GM19395 (cell line): ENCODE results near the gene GMEB2.

Experiments
- ATAC-seq: cut with Tn5 transposase; IDR thresholded peaks from one replicate; pipeline ENCODE4 v1.9.1; 2021; ENCODE audit warnings: mild to moderate bottlenecking, moderate library complexity; ENCODE audit not compliant: unreplicated experiment

The GMEB2 gene

DNA sequence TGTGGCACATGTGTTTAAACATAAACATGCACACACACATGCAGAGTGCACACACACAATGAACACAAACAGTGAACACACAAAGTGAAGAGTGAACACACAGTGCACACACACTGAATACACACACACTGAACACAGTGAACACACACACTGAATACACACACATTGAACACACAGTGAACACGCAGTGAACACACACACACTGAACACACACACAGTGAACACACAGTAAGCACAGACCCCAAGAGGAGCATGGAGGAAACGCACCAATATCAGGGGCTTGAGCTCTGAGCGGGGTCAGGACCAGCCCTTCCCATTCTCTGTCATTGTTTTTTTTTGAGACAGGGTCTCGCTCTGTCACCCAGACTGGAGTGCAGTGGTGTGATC is 35.8 kb downstream of the GMEB2 start:
- ATAC-seq = no peak

DNA sequence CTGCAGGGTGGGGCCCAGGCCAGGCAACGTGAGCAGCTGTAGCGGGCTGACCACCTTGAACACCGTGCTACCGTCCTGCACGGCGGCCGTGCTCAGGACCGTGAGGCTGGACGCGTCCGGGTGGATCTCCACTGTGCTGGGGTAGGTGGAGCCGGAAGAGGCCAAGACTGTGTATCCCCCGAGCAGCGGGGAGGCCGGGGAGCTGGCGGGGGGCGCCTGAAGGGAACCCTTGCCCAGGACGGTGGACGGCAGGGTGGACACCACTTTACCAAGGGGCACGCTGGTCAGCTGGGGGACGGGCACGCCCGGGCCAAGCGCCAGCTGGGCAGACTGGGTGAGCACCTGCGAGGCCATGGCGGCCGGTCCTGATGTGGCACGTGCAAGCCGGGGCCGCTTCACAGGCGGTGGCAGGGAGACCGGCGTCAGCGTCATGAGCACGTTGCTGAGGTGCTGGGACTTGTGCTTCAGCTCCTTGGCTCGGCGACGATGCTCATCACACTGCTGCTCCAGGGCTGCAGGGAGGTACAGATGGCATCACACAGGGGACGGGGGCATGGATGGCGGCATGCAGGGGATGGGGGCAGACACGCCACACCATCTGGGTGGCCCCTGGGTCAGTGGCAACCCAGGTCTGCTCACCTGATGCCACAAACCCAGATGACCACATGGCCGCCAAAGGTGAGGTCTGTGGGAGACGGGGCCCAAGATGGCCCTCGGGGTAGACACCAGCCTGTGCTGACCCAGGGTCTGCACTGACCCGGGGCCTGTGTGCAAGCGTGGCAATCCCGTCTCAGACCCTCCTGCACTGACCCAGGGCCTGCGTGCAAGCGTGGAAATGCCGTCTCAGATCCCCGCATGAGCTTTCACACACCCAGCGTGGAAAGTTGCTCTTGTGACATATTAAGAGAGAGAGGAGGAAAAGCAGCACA is 36.4 kb downstream of the GMEB2 start:
- ATAC-seq = no peak

DNA sequence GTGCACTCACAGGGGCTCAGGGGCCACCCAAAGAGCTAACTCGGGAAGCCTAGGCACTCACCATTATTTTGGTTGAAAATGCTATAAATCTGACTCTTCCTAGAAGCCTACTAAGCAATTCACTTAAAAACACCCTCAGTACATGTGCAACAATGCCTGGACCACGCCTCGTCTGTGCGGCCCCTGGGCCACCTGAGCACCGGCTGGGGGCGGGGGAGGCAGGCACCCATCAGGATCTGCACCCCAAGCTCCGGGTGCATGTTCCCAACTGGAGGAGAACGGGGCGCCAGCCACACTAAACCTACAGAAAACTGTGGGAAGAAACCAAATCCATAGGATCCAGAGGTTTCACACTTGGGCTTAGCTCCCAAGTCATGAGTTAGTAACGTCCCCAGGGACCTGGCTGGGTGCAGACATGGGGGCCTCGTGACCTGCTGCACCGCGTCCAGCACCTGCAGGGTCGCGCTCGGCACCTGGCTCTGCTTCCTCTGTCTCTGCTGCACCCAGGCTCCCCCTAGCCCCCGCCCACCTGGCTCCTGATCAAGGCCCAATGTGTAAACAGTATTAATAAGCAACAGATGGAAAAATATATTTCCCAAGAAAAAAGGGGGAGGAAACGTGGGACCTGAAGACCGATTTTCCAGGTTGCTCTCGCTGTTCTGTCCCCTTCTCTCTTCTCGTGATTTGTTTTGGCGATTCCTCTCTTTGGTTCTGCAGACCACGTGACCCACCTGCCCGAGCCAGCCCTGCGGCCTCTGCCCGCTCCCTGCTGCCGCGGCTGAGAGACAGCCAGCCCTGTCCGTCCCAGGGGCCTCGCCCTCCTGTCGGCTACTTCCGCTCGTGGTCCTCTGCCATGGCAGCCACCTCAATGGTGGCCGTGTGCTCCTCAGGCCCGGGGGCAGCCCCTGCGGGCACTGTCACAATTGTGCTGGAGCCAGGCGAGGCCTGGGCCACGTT is 37.4 kb downstream of the GMEB2 start:
- no peak for ATAC-seq

DNA sequence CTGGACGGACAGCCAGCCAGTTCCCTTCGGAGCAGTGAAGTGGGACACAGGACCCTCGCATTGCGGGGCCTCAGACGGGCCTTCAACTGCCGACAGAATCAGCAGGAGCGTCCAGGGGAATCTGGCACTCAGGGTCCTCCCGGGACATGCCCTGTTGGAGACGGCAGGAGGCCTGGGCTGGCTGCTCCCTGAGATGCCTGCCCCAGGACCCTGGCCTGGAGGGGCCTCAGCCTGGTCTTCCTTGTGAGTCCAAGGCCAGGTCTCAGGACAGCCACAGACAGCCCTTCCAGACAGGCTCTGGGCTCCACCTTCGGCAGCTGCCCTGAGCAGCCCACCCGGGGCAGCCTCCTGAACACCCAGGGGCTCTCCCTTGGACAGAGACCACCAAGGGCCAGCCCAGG is 38.3 kb downstream of the GMEB2 start:
- ATAC-seq = no peak

DNA sequence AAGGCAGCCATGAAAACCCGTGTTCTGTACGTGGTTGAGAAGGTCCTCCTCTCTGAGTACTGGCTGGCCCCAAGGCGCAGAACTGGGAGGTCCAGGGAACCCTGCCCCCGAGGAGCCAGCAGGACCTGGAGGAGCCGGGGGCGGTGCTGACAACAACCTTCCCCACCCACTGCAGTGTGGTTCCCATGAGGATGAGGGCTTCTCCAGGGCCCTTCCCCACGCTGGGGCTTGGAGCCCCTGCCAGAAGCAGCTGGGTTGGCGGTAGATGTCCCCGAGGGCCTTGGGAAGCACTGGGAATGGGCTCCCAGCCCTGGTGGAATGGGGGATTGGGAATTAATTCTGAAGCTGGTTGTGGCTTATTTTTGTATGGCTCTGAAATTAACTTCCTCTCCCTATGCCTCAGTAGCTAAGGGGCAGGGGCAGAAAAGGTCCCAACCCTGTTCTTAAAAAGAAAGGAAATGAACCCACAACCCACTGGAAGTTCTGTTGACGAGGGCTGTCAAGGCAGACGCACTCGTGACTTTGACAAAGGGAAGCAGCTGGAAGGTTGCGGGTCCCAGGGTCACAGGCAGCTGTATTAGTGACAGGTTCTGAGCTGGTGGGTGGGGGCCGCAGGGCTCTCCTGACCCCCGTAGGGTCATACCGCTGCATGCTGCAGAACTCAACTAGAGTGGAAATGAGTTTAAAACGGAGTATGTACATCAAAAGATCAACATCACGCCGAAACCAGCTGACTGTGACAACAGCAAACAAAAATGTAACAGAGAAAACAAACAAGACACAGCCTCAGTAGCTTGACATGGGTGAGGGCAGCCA is 38.9 kb downstream of the GMEB2 start:
- ATAC-seq = no peak

DNA sequence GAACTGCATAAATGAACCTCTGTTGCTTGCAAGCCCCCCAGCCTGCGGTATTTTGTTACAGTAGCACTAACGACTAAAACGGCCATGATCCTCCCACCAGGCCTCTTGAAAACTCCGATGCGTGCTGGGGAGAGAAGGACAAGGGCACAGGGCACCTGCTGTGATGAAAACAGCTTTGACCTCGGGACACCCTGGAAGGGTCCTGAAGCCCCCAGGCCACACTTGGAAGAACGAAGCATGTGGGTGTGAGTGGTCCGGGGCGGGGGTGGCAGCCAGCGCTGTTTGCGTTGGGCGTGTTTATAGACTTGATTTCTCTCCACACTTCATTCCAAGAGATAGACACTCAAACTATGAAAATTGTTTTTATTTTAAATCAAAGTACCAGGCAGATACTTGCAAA is 39.6 kb downstream of the GMEB2 start:
- no peak for ATAC-seq

DNA sequence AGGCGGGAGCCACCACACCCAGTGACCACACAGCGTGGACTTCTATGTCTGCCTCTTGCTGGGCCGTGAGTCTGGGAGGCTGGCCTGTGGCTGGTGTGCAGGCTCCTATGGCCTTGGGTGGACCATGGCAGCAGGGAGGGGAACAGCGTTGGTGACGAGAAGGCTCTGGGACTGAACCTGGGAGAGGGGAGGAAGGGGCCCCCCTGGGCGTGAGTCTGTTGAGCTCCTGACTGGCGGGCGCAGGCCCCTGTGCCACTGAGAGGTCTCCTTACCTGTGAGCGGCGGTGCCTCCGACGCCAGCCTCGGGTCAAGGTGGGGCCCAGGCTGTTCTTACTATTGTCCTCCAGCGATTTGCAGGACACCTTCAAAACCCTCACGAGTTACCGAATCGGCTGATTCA is 40.1 kb downstream of the GMEB2 start:
- no peak for ATAC-seq

DNA sequence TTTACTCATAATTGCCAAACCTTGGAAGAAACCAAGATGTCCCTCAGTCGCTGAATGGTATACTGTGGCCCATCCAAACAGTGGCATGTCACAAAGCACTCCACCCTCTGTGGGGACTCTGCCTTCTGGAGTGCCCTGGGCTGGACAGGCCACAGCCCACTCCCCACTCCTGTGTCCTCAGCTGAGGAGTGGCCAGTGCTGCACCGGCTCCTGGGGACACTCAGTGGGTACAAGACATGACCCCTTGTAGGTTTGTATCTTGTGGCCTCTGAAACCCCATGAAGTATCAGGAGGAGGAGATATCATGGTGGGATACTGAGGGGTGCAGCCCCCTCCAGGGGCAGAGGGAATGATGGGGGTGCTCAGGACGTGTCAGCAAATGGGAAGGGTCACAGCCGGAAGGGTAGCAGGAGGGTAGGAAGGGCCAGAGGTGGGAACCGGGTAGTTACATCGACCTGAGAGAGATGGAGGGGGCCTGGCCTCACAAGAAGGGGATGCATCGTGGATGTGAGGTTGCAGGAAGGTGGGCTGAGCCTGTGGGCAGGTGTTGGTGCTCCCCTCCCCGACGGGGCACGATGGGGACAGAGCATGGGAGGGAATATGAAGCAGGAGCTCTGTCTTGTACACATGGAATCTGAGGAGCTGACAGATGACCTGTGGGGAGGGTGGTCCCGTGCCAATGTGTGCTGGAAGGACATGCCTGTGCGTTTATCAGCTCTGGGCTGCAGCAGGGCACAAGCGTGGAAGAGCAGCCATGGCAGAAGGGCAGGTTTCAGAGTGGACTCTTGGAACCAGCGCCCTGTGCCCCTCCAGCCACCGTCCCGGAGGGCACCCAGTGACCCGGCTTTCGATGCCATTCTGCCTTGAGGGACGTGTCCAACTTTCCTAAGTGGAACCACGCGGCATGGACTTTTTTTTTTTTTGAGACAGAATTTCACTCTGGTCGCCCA is 41.0 kb downstream of the GMEB2 start:
- no peak for ATAC-seq

DNA sequence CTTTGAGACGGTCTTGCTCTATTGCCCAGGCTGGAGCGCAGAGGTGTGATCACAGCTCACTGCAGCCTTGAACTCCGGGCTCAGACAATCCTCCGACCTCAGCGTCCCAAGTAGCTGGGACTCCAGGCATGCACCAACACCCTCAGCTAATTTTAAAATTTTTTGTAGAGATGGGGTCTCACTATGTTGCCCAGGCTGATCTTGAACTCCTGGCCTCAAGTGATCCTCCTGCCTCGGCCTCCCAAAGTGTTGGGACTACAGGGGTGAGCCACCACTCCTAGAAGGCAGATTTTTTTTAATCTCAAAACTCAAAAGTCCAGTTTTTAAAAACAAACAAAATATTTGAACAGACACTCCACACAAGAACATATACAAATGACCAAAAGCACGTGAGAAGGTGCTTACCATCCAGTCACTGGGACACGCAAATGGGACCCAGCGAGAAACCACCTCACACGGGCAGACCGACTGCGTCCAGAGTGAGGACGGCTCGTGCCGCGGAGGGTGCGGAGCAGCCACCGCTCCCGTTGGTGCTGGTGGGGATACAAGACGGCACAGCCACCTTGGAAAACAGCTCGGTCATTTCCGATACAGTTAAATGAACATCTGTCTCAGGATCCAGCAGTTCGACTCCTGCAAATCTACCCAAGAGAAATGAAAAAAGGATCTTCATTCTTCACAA is 44.4 kb downstream of the GMEB2 start:
- no peak for ATAC-seq

DNA sequence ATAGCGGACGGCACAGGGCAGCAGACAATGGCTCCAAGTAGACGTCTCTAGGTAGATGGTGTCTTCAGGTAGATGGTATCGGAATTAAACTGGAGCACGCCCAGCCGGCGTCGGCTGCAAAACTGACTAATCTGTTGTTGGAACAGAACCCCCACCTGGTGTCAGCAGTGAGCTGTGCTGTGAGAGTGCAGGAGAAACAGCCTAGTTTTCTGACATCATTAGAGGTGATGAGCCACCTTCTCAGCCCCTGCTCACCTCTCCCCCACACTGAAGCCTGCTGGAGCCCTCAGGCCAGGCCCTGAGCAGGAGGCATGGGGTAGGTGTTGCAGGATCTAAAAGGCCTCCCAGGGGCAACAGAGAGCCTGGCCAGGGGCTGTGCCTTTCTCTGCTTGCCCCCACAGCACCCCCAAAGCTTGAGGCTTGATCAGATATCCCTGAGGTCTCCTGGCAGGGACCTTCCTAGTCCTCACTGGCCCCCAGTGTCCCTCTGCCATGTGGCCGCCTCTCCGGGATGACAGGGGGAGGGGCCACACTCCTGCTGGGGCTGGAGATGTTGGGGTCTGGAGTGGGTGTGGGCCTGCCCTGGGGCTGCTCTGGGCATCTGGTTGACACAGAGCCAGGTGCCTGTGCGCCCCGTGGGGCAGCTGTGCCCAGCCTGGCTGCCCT is 46.0 kb downstream of the GMEB2 start:
- ATAC-seq = no peak

DNA sequence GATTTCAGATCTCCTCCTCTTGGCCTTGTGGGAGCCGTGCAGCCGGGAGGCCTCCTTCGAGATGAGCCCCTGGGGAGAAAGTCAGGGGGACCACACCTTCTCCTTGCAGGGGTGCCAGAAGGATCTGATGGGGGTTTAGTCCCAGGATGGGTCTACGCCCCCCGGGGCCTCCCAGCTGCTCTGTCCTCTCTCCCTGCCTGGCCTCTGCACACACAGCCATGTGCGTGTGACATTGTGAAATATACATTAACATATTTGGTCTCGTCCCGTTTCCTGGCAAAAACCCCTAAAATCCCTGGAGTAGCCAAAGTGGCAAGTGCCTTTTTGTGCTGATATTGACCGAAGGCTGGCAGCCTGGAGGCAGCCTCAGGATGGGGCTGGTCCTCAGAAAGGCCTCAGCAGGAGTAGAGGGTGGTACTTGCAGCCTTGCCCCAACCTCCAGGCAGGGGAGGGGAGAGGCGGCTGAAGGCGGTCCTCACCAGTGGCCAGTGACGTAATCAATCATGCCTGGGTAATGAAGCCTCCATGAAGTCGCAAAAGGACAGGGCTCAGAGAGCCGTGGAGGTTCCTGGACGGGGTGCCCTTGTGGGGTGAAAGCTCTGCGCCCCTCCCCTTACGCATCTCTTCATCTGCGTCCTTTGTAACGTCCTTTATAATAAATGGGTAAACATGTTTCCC is 47.7 kb downstream of the GMEB2 start:
- ATAC-seq = no peak

DNA sequence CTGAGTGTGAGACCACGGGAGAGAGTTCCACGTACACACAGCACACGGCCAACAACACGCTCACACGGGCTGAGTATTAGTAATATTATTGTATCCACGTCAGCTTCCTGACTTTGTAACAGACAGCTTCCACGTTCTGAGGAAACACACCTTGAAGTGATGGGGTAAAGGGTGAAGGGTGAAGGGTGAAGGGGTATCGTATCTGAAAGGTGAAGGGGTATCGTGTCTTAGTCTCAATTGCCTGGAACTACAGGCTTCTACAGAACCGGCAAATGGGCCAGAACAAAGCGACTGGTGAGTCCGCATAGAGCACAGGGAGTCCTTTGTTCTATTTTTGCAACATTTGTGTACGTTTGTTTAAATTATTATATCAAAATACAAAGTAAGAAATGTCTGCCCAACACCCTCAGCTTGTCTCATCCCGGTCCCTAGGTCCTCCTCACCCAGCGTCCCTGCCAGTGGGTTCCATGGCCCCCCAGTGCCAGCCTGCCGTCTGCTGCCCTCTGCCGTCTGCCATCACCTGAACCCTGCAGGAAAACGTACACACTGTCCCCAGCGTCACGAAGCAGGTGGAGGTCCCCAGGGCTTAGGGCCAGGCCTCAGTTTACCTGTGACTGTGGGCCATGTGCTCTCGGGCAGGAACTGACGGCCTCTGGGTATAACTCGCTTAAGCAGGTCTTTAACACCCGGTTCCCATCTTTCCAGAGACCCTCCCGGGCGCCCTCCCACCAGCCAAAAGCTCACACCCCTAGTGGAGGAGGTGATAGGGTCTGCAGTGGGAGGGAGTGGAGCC is 48.5 kb downstream of the GMEB2 start:
- no peak for ATAC-seq

DNA sequence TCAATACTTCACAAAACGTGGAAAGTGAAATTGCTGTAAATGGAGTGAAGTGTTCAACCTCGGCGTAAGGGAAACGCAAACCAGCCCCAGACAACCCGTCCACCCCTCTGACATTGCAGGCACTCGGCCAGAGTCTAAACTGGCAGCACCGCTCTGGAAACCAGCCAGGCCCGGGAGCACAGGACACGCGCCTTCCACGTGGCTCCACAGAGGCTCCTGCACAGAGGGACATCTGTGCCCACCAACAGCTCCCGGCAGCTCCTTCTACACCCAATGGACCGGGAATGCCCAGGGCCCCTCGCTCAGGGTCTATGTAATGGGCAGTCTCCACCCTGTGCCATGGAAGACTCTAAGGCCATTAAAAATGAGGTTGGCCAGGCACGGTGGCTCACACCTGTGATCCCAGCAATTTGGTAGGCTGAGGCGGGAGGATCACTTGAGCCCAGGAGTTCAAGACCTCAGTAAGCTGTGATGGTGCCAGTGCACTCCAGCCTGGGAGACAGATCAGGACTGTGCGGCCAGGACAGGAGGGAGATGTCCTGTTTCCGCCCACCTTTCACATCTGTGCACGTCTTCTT is 49.5 kb downstream of the GMEB2 start:
- no peak for ATAC-seq

DNA sequence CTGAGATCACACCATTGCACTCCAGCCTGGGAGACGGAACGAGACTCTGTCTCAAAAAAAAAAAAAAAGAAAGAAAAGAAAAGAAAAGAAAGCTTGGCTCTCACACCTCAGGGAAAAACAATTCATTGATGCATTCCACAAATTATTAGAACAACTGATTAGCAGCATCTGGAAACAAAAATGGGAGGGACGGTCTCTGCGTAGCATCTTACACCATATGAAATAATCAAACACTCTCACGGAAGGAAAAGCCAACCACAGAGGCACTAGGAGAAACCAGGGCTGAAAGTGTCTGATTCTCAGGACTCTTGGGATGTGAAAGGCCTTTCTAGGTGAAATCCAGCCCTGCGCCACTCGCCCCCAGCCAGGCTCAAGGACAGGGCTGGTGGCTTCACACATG is 50.6 kb downstream of the GMEB2 start:
- ATAC-seq = no peak

DNA sequence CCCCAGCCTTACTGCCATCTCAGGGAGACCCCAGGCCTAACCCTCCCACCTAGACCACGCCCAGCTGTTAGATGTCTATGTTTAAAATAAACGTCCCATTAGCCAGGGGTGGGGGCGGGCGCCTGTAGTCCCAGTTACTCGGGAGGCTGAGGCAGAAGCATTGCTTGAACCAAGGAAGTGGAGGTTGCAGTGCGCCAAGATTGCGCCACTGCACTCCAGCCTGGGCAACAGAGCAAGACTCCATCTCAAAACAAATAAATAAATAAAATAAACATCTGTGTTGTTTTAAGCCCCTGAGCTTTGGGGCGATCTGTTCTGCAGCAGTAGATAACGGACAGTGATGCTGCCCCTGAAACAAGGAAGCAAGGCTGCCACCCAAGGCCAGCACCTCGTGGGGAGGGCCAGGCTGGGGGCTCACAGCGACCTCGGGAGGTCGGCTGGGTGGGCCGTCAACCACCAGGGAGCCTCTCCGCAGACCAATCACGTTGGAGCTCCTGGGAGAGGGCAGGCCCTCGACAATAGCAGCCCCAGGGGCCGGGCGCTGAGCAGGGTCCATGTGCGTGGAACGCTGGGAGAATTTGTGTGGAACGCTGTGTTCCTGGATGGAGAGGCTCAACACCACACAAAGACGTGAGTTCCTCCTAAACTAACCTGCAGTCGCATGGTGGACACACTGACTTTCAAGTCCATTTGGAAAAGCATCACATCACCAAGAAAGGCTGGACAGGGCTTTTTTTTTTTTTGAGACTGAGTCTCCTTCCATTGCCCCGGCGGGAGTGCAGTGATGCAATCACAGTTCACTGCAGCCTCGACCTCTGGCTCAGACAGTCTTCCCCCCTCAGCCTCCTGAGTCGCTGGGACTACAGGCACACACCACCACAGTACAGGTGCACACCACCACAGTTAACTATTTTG is 51.8 kb downstream of the GMEB2 start:
- no peak for ATAC-seq
